Activated effector memory CD4-positive, alpha-beta T cell treated with anti-CD3 and anti-CD28 coated beads, Interleukin-2, amount 50 U/mL, for 16 hours (primary cell): ENCODE measurements around the gene CACNA1B.
A peak's percentile ranks its signal among the peaks of the same experiment; 100 is the strongest.

Experiments
- DNase-seq: peaks from one replicate; pipeline ENCODE4 v3.0.0-alpha.2; 2020

Gene CACNA1B

DNA sequence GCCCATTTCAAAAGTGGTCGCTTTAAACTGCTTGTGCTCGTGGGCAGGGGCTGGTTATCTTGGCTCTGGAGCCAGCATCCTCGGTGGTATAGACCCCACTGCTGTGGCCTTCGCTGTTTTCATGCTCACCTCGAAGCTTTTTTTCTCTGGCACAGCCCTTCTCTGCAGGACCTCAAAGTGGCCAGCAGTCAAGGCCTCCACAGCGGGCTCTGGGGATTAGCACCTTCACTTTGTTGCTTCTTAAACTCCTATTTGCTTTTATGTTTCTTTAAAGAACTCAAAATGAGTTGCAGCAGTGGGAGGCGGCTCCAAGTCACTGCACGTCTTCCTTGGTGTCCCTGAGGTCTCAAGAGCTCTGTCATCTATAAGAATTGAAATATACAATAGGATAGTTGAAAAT lies 165.1 kb downstream of the CACNA1B start:
- no peak for DNase-seq

DNA sequence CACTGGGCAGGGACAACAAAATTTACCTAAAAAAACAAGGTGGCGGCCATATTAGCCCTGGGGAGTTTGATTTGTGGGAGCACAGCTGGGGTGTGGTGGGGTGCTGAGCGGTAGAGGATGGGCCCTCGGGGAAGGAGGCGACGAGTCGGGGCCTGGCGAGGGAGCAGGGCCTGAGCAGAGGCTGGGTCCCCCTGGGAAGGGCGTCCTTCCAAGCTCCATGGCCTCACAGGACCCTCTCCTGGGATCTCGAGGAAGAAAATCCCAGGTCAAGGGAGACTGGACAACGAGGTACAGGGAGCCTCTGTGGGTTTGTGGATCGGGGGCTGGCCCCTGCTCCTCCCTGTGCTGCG lies 165.5 kb downstream of the CACNA1B start:
- DNase-seq, result no peak

DNA sequence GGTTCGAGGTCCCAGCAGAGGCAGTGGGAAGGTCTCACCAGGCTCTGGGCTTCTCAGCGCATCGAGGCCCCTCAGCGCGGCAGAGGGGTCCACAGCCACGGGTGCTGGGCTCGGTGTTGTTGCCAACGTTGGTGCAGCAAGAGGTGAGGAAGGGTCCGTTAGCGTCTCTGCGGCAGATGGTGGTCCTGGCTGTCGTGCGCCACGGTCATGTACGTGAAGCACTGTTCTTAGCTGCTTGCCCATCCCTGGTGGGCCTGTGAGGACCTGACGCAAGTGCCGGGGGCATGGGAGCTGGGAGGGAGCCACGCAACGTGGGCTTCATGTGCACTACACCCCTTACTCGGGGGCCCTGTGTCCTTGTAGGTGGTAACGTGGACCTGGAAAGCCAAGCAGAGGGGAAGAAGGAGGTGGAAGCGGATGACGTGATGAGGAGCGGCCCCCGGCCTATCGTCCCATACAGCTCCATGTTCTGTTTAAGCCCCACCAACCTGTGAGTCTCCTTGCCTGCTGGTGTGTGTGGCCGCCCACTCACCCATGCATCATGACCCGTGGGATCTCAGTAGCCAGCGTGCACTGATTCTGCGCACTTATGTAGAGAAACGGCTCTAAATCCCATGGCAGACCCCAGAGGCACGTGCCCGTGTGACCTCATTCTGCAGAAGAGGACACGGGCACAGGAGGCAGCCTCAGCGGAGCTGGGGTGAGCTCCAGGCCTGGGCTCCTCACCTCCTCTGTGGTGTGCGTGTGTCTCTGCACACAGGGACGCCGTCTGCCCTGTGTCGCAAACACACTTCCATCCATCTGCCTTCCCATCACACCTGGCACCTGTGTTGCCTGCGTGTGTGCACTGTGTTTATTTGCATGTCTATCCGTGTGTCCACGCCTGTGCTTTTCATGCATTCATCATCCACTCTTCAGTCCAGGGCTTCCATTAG lies 166.1 kb downstream of the CACNA1B start:
- DNase-seq, result peak; percentile 37

DNA sequence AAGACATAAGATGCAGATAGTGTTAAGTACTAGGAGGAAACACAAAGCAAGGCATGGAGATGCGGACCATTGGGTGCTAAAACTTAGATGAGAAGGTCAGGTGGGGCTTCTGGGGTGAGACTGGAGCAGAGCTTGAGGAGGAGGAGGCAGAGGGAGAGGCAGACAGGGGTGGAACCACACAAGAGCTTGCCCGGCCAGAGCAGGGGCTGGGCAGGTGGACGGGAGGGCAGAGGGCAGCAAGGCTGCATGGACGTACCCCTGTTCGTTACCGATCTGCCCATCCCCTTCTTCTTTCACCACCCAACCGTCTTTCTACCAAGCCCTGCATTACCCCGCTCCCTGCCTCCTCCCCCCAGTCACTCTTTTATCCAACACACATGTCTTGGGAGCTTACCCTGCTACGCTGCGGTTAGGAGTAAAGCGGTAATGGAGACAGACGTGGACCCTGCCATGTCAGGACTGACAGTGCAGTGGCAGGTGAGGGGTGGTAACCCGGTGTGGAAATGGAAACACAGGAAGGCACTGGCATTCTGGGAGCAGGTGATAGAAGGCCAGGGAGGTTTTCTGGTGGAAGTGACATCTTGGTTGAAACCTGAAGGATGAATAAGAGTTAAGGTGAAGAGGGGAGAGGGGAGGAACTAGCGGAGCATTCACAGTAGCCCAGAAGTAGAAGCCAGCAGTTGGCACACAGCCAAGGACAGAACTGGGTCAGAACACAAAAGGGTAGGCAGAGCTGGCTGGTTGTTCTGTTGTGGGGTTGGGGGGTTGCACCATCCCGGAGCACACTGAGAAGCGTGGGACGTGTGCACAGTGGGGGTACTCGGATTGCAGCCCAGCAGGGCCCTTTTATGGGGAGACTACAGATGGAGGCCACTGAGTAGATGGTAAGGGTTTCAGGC lies 167.2 kb downstream of the CACNA1B start:
- peak; percentile 34 for DNase-seq

DNA sequence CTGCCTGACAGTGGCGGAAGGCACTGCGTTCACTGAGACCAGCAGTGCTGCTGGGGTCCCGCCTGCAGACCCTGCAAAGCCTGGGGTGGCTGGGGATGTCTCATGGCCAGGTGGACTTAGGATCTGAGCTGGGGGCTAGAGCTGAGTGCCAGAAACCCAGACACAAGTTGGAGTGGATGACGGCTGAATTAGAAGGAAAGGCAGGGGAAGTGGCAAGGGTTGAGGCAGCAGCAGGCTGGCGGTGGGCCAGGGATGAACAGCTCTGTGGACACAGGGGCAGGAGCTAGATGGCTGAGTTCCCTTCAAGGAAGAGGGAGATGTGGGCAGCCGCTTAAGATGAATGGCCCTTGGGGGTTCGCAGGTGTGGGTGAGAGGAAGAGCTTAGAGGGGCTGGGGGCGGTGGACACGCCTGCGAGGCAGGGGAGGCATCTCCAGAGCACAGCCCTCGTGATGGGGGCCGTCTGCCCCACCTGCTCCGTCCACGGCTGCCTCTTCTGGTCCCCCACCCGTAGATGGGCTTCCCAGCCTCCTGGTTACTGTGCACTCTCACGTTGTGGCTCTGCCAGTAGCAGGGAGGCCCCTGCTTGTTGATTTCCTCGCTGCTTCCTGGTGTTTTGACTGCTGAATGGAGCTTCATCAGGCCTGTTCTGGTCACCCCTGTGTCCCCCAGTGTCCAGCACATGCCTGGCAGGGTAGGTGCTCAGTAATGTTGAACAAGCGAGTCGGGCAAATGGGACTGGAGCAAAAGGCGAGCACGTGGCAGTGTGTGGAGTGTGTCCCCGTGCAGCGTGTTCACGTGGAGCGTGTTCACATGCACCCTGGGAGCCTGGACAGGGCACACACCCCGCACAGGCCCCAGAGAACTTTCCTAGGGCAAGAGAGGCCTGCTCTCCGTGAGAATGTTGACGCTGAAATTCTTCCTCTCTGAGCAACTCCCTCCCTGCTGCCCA lies 168.2 kb downstream of the CACNA1B start:
- peak; percentile 49 for DNase-seq

DNA sequence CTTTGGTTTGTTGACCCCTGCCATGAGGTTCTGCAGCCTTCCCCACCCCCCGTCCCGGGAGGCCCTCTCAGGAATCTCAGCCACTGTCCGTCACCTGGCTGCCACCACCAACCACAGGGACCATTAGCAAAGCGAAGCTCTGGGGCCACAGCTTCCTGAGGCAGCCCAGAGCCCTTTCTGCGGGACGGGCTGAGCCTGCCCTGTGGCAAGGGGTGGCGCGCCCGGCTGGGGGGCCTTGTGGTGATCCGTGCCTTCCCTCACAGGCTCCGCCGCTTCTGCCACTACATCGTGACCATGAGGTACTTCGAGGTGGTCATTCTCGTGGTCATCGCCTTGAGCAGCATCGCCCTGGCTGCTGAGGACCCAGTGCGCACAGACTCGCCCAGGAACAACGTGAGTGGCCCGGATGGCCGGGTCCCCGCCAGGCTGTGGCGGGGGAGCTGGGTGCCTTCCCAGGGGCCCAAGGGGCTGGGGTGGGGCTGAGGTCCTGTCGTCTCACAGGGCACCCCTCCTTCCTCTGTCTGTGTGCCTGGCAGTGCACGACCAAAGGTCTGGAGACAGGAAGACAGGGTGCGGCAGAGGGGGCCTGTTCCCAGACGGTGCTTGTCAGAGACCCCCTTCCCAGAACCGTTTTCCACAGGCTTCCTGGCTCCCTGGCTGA lies 169.2 kb downstream of the CACNA1B start:
- DNase-seq, result peak; percentile 59

DNA sequence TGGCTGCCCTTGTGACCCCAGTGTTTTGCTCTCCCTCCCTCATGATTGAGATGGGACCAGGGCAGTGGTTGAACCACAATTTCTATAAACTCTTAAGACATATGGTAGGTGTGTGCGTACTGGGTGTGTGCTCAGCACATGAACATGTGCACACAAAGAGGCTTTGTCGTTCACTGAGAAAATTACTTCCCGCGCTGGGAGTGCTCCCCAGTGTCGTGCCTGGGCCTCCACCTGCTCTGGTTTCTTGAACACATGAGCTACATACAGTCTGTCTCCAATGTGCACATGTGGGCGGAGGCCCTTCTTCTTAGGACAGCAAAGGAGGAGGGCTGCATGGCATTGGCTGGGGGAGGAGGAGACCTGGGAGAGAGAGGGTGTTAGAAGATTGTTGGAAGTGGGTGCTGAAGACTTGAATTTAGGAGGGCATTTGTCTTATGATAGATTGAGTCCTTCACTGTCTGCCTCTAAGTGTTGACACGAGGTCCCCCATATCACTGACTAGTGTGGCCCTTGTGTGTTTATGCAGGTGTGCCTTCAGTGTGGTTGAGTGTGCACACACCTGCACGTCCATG lies 170.0 kb downstream of the CACNA1B start:
- peak; percentile 41 for DNase-seq

DNA sequence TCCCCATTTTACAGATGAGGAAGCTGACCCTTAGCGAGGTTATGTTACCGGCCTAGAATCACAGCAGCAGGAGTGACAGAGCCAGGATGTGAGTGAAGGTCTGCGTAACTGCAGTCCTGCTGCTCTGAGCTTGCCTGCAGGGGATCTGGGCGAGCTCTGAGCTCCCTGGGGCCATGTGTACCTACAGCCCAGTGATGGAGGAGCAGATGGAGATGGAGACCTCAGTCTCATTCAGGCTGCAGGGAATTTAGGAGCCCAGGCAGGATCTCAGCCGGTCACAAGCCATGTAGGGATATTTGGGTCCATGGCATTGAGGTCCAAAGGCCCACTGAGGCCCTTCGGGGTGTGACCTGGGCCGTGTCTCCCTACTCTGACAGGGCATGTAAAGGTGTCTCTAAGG lies 170.6 kb downstream of the CACNA1B start:
- peak; percentile 37 for DNase-seq

DNA sequence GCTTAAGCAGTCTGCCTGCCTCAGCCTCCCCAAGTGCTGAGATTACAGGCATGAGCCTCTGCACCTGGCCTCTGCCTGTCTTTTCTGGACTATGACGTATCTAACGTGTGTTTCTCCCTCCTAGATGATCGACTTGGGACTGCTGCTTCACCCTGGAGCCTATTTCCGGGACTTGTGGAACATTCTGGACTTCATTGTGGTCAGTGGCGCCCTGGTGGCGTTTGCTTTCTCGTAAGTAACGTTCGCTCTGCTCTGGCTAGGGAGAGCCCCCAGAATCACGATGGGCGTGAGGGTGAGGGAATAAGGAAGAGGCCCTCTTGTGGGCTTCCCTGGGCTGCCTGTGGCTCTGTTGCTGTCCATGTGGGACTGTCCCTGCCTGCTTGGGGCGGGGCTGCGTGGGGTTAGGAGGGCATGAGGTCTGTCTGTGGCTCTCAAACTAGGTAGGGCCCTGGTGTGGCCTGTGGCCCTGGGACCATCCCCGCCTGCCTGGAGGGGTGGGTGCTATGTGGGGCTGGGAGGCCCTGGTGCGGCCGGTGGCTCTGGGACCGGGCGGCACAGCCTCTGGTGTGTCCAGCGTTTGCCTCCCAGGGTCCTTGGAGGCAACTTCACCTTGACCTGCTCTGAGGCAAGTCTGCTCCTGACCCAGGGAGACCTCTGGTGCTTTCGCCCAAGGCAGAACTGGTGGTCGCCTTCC lies 171.7 kb downstream of the CACNA1B start:
- peak; percentile 45 for DNase-seq

DNA sequence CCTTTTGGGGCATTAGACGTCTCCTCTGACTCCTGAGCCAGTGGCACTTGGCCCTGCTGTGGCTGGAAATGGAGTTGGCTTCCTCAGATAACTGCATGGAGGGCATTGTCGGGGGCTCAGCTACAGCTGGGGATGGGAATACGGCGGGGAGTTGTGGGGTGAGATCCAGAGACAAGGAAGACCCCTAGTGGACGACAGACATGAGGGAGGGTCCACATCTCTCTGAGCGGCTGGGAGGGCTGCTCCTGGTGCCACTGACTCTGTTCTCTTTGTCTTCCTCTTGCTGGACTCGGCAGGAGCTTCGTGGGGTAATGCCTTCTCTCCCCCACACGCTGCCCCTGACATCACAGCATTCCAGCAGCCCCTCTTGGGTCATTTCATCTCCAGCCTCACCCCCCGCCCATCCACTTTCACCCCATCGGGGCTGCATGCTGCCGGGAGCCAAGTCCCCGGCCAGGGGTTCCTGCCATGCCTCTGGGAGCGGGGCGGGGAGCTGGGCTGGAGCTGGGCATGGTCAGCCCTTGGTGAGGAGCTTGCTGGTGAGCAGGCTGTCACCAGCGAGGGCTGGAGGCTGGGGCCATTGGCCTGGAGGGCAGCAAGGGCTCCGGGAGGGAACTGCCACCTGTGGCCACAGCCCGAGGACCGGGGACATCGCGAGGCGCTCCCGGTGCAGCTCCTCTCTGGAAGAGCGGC lies 172.3 kb downstream of the CACNA1B start:
- DNase-seq, result peak; percentile 37

DNA sequence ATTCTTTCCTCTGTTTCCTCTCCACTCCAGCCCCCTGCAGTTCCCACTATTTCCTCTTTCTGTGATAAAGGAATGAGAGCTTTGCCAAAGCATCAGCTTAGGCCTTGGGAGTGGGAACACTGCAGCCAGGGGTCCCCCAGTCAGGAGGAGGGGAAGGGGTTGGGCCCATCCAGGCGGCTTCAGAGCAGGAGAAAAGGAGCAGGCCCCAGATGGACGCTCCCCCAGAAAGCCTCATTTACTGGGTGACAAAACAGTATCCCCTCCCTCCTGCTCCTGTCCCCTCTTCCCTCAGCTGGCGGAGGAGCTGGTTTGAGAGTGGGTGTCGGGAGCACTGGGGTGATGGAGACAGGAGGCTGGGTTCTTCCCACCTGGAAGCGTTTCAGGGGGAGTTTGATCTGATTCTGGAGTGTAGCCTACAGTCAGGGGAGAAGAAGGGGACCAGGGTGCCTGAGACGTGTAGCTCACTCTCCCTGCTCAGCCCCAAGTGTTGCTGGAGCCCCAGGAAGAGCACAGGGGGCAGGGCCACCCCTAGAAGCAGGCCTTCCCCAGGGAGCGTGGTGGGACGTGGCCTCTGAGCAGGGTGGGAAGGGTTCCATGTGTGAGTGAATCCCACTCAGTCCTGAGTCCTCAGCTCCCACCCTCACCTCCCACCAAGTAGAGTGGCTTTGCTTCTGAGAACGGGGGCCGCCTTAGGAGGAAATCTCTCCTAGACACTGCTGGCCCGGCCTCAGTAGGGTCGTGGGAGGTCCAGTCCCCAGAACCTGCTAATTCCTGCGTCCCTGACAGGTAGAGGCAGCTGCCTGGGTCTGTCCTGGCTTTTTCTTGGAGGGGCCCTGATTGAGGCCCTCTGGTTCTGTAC lies 173.1 kb downstream of the CACNA1B start:
- peak; percentile 50 for DNase-seq

DNA sequence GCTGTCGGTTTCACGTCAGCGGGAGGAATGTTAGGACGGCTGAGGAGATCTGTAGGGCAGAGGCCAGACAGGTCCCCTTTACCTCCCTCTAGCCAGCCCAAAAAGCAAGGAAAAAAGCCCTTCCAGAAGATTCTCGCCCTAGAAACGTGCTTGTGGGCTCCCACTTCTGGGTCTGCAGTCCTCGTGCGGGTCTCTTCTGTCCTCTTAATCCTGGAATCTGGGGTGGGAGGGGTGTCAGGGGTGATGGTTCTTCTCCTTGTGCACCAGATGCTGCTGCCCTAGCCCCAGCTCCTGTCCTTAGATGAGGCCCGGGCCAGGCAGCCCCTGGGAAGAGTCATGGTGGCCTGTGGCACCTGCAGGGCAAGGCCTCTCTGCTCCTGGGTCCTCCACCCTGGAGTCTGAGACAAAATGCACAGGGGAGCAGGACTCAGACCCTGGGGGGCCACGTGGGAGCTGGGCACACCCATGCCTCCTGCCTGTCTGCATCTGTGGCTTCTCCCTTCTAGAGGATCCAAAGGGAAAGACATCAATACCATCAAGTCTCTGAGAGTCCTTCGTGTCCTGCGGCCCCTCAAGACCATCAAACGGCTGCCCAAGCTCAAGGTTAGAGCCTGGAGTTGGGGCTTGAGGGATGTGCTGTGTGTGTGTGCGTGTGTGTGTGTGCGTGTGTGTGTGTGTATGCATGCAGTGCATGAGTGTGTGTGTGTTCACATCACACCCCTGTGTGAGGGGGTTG lies 174.2 kb downstream of the CACNA1B start:
- peak; percentile 43 for DNase-seq

DNA sequence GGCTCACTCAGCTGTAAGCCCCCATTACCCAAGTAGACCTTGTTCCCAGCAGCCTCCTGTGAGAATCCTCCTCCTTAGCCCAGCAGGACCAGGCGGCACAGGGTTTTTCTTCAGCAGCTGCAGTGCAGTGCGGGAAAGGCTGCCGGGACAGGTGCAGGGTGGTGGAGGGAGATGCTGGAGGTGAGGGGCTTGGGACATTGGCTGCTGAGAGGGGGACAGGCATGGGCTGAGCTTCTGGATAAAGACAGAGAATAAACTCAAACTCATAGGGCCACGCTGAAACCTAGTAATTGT lies 174.7 kb downstream of the CACNA1B start:
- DNase-seq, result no peak

DNA sequence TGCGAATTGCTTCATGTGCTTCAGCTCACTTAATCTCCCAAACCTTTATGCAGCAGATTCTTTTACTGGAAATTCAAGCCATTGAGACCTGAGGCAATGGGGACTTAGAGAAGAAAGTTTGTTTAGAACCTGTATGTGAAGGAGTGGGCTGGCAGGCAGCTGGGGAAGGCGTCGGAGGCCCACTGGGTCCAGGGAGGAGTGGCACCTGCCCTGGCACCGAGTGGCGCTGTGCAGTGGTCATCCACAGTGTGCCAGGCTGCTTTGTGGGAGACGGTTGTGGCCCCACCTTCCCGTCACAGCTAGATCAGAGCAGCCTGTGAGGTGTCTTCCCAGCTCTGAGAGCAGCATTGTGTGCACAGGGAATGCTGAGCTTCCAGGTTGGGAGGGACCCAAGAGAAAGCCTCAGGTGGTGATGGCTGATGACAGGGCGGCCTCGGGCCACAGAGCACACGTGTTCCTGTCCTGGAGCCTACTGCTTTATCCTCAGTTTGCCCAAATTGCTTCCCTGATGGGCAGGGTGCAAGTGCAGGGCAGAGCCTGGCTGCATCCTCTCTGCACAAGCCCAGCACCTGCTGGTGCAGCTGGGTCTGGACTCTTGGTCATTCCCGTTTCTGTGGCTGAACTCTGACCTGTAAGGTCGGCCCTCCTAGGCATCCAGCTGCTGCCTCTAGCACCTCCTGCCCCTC lies 175.2 kb downstream of the CACNA1B start:
- DNase-seq, result peak; percentile 48

DNA sequence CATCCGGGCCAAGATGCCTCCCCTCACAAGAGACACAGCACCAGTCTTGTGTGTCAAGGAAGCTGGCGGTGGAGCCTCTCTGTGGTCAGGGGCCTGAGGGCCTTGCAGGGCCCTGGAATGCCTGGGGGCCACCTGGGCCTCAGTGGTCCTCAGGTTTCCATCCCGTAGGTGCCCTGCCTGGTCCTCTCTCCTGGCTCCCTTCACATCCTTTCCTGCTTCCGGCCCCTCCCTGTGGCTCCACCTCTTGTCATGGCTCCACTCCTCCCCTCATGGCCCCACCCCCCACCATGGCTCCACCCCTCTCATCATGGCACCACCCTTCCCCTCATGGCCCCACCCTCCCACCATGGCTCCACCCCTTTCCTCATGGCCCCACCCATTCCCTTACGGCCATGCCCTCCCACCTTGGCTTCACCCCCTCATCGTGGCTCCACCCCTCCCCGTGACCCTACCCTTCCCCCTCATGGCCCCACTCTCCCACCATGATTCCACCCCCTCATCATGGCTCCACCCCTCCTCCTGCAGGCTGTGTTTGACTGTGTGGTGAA lies 175.8 kb downstream of the CACNA1B start:
- peak; percentile 59 for DNase-seq

DNA sequence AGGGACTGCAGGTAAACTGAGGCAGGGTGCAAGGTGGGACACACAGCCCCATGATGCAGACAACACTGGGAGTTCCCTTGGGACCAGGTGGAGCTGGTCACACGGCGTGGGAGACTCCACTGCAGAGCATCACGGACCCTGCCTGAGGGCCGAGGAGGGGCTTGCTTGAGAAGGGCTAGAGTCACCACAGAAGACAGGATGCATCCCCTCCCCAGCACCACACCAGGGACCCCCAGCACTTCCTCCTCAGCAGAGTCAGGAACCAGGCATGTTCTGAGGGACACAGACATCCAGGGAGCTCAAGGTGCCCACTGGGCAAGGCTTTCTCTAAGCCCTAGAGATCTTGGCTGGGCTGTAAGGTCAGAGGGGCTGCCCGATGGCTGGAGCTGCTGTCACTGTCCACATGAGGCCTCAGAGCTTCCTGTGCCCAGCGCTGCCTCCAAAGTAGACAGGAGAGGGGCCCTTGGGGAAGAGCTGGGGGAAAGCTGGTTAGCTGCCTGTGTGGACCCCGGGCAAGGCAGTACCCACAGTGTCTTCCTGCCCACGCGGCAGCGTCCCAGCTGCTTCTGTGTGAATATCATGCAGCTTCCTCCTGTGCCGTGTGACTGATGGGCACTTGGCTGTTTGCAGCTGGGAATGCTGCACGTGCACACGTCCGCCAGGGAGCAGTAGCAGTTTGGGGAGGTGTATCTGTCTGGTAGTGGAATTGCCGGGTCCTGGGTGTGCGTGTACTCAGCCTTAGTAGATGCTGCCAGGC lies 176.6 kb downstream of the CACNA1B start:
- DNase-seq, result peak; percentile 48

DNA sequence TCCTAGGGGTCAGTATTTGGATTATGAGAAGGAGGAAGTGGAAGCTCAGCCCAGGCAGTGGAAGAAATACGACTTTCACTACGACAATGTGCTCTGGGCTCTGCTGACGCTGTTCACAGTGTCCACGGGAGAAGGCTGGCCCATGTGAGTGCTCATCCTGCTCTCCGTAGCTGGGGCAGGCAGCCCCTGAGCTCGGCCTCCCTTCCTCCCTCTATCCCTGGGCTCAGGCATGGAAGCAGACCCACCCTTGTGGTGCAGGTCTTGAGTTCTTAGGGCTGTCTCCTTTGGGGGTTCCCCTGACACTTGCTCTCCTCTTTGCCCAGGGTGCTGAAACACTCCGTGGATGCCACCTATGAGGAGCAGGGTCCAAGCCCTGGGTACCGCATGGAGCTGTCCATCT lies 180.1 kb downstream of the CACNA1B start:
- peak; percentile 45 for DNase-seq
